GM21515 (cell line): ENCODE results near the gene FAM90A1.
"Not testable (repeated sequence)": the region's sequence is repeated elsewhere in the genome, so short reads cannot be mapped to it uniquely, and the experiment has no call there.

Source experiments
- ATAC-seq: cut with Tn5 transposase; IDR thresholded peaks from one replicate; pipeline ENCODE4 v1.9.1; 2021; ENCODE audit not compliant: unreplicated experiment

FAM90A1 gene

GRCh38 chr12:8179989-8180585, 47.3 kb downstream of the FAM90A1 start:
- not testable (repeated sequence) for ATAC-seq

- not testable (repeated sequence) for ATAC-seq
Measured at GRCh38 chr12:8172911-8173310, 54.5 kb downstream of the FAM90A1 start.
